Keratinocyte (primary cell): ENCODE results near the gene VPS37C. TPM values are rescaled to one million over a fixed set of nuclear protein-coding genes. Genes with fewer than 3 reads are reported as not detected.

Experiments
- DNase-seq: peaks from one replicate; pipeline ENCODE4 v3.0.0-alpha.2; 2011; ENCODE audit warnings: low read depth, missing footprints, low spot score
- FAIRE-seq: peaks from 2 replicates; lab custom pipeline; 2011; peaks lifted over from hg19 to GRCh38; lab: Jason Lieb, UNC
- H2AFZ ChIP-seq: 2 replicates; pipeline ENCODE4 v1.6.0; 2012; ENCODE audit warnings: low read length, control low read depth, inconsistent platforms; ENCODE audit not compliant: control insufficient read depth
- H3K27ac ChIP-seq: 2 replicates; pipeline ENCODE4 v1.5.1; 2011; ENCODE audit warnings: low read length; ENCODE audit not compliant: control insufficient read depth, insufficient read depth
- H3K27me3 ChIP-seq: 3 replicates; pipeline ENCODE4 v1.6.0; 2011; ENCODE audit warnings: low read length; ENCODE audit not compliant: control insufficient read depth, insufficient read depth; ENCODE audit errors: extremely low read depth
- H3K36me3 ChIP-seq, 2 experiments: 2 replicates in 1 of 2; 3 replicates in 1 of 2; pipeline ENCODE4 v1.5.1; 2011; ENCODE audit warnings: low read length in 2 of 2, mild to moderate bottlenecking in 1 of 2; ENCODE audit not compliant: control insufficient read depth in 2 of 2, insufficient read depth in 2 of 2; ENCODE audit errors: extremely low read depth in 1 of 2
- H3K4me1 ChIP-seq: 3 replicates; pipeline ENCODE4 v1.5.1; 2011; ENCODE audit warnings: low read length; ENCODE audit not compliant: control insufficient read depth, insufficient read depth; ENCODE audit errors: extremely low read depth
- H3K4me2 ChIP-seq: 3 replicates; pipeline ENCODE4 v1.6.0; 2011; ENCODE audit warnings: low read depth, low read length; ENCODE audit not compliant: control insufficient read depth, insufficient read depth; ENCODE audit errors: extremely low read depth
- H3K4me3 ChIP-seq, 3 experiments: fragments of 200-600 bp in 1 of 3; sonication (generic) in 1 of 3; 2 replicates in 2 of 3; 3 replicates in 1 of 3; pipeline ENCODE4 v1.5.1; 2011 to 2016; ENCODE audit warnings: low read length in 3 of 3, mild to moderate bottlenecking in 3 of 3, control low read depth in 2 of 3, inconsistent platforms in 1 of 3, low read depth in 1 of 3, mixed read lengths in 1 of 3, mixed run types in 1 of 3, moderate library complexity in 1 of 3; ENCODE audit not compliant: control insufficient read depth in 2 of 3, insufficient read depth in 2 of 3; ENCODE audit errors: extremely low read depth in 1 of 3
- H3K79me2 ChIP-seq: 2 replicates; pipeline ENCODE4 v1.6.0; 2012; ENCODE audit warnings: low read length; ENCODE audit not compliant: control insufficient read depth, insufficient read depth
- H3K9ac ChIP-seq: 3 replicates; pipeline ENCODE4 v1.6.0; 2011; ENCODE audit warnings: low read length; ENCODE audit not compliant: control insufficient read depth, insufficient read depth; ENCODE audit errors: extremely low read depth
- H3K9me1 ChIP-seq: 3 replicates; pipeline ENCODE4 v1.6.0; 2011; ENCODE audit warnings: low read length; ENCODE audit not compliant: control insufficient read depth, insufficient read depth; ENCODE audit errors: extremely low read depth
- H3K9me3 ChIP-seq: 2 replicates; pipeline ENCODE4 v1.5.1; 2012; ENCODE audit warnings: low read depth, low read length; ENCODE audit not compliant: control insufficient read depth
- H4K20me1 ChIP-seq: 3 replicates; pipeline ENCODE4 v1.6.0; 2011; ENCODE audit warnings: low read length; ENCODE audit not compliant: control insufficient read depth, insufficient read depth; ENCODE audit errors: extremely low read depth
- EZH2 ChIP-seq: IDR thresholded peaks from one replicate; pipeline ENCODE4 v1.6.1; 2012; ENCODE audit warnings: inconsistent platforms, mild to moderate bottlenecking, low read length, moderate library complexity
- dilution Hi-C: fragments of 300-500 bp; cut with MboI; formaldehyde crosslinking; loops from one replicate; pipeline ENCODE4 v1.7.0; 2020; ENCODE audit warnings: low sequenced_read_pairs; ENCODE audit not compliant: extremely low pct_ligation_motif_present
- polyA plus RNA-seq, 5 experiments: library from polyadenylated mRNA; depleted of rRNA in 3 of 5; stranded (reverse) in 3 of 5; stranded (forward) in 1 of 5; unstranded in 1 of 5; fragments of >200 nt; gene quantifications; 1 replicate in 1 of 5; 2 replicates in 3 of 5; 3 replicates in 1 of 5; pipeline versions ENCODE4 v1.2.1 to v1.2.3, GENCODE V29; 2011 to 2012; ENCODE audit warnings: missing spikeins in 2 of 5, low read depth in 1 of 5, low replicate concordance in 1 of 5
- TF ChIP-seq, protein P1 (sequence below), 3 experiments: IDR thresholded peaks in 1 of 3; conservative IDR thresholded peaks in 1 of 3; optimal IDR thresholded peaks in 1 of 3; 2 replicates in 2 of 3; 3 replicates in 1 of 3; pipeline versions ENCODE3 to v1.5.1; 2011; ENCODE audit warnings: low read length in 3 of 3, mild to moderate bottlenecking in 3 of 3, moderate library complexity in 2 of 3, control low read depth in 1 of 3, inconsistent platforms in 1 of 3; ENCODE audit not compliant: insufficient read depth in 2 of 3; ENCODE audit errors: extremely low read depth in 1 of 3

VPS37C gene
- polyA plus RNA-seq, 1 donor (not counting 4 experiments of a cell fraction or from before 2014, with no cell fraction given) = 8.0 TPM

GRCh38 chr11:61117168-61117520 lies 44.1 kb downstream of the VPS37C start:
- TF ChIP-seq, protein P1, sequence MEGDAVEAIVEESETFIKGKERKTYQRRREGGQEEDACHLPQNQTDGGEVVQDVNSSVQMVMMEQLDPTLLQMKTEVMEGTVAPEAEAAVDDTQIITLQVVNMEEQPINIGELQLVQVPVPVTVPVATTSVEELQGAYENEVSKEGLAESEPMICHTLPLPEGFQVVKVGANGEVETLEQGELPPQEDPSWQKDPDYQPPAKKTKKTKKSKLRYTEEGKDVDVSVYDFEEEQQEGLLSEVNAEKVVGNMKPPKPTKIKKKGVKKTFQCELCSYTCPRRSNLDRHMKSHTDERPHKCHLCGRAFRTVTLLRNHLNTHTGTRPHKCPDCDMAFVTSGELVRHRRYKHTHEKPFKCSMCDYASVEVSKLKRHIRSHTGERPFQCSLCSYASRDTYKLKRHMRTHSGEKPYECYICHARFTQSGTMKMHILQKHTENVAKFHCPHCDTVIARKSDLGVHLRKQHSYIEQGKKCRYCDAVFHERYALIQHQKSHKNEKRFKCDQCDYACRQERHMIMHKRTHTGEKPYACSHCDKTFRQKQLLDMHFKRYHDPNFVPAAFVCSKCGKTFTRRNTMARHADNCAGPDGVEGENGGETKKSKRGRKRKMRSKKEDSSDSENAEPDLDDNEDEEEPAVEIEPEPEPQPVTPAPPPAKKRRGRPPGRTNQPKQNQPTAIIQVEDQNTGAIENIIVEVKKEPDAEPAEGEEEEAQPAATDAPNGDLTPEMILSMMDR (optimal IDR thresholded peaks at IDR 0.05 in 1 of 3, IDR thresholded peaks at IDR 0.05 in 1 of 3, conservative IDR thresholded peaks at IDR 0.05 in 1 of 3; ENCODE audit: extremely low read depth in 1 of 3, insufficient read depth in 2 of 3, low read length in 3 of 3) = no peak
- no peak for TF ChIP-seq EZH2
- DNase-seq (no peak), FAIRE-seq (no peak)
- Histone ChIP-seq H3K36me3 (no peaks in the 10 kb centered on the region), H3K9me3 (no peaks in the 10 kb centered on the region), H2AFZ (no peak overlapping the region), H4K20me1 (no peaks in the 10 kb centered on the region), H3K4me2 (no peak overlapping the region), H3K79me2 (no peaks in the 10 kb centered on the region), H3K9ac (no peak overlapping the region), H3K27me3 (peaks cover 4% of the 10 kb centered on the region), H3K4me1 (peaks cover 3% of the 10 kb centered on the region), H3K27ac (no peak overlapping the region), H3K4me3 (no peak overlapping the region), H3K9me1 (no peaks in the 10 kb centered on the region)
- dilution Hi-C loops = no loop called here

DNA sequence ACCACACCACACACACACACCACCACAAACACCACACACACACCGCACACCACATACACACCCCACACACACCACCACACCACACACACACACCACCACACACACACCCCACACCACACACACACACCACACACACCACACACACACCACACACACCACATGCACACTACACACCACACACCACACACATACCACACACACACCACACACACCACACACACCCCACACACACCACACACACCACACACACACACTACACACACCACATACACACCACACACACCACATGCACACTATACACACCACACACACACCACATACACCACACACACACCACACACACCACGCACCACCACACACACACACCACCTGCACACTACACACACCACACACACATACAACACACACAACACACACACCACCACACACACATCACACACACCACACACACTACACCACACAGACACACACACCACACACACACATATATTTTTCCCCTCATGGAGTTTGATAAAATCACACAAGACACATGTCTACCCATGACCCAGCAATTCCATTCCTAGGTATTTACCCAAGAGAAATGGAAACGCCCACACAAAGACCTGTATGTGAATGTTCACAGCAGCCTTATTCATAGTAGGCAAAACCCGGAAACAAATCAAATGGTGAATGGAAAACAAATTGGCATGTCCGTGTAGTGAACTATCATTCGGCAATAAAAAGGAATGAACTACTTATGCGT lies 44.6 kb downstream of the VPS37C start:
- peaks cover 3% of the 10 kb centered on the region for H3K4me1 ChIP-seq
- H3K27me3 ChIP-seq = peaks cover 4% of the 10 kb centered on the region
- no peak overlapping the region for H2AFZ ChIP-seq
- FAIRE-seq (no peak), DNase-seq (no peak)
- no peak overlapping the region for H3K27ac ChIP-seq
- H4K20me1 ChIP-seq = no peaks in the 10 kb centered on the region
- no peaks in the 10 kb centered on the region for H3K79me2 ChIP-seq
- H3K9ac ChIP-seq = no peak overlapping the region
- no peak for TF ChIP-seq EZH2
- TF ChIP-seq, protein P1 (optimal IDR thresholded peaks at IDR 0.05 in 1 of 3, IDR thresholded peaks at IDR 0.05 in 1 of 3, conservative IDR thresholded peaks at IDR 0.05 in 1 of 3; ENCODE audit: extremely low read depth in 1 of 3, insufficient read depth in 2 of 3, low read length in 3 of 3) = no peak
- no peaks in the 10 kb centered on the region for H3K9me1 ChIP-seq
- no peak overlapping the region for H3K4me3 ChIP-seq
- dilution Hi-C loops = no loop called here
- no peaks in the 10 kb centered on the region for H3K9me3 ChIP-seq
- no peak overlapping the region for H3K4me2 ChIP-seq
- H3K36me3 ChIP-seq = no peaks in the 10 kb centered on the region
